ENCODE measurements around the gene BAX. TPM values are rescaled to one million over a fixed set of nuclear protein-coding genes. Genes with fewer than 3 reads are reported as not detected.

BAX gene

GRCh38 chr19:49010453-49010852 is 55.8 kb downstream of the BAX start:
- Histone ChIP-seq H3K4me3 (replicated peaks; ENCODE audit: insufficient read depth, low read length) (no peak overlapping the region), H3K27ac (replicated peaks) (no peak overlapping the region), H3K27me3 (ENCODE audit: insufficient read depth, poor library complexity, severe bottlenecking) (no peaks in the 10 kb centered on the region)
- DNase-seq (ENCODE audit: low read depth in 1 of 2, low spot score in 1 of 2), result no peak
- TF ChIP-seq SPI1 (IDR thresholded peaks at IDR 0.05; ENCODE audit: borderline replicate concordance, low read depth), result no peak
- TF ChIP-seq GABPA (IDR thresholded peaks at IDR 0.05; ENCODE audit: low read depth), result no peak
- TF ChIP-seq POLR2AphosphoS5 (IDR thresholded peaks at IDR 0.05; ENCODE audit: low read depth), result no peak
- no peak for TF ChIP-seq REST (IDR thresholded peaks at IDR 0.05; ENCODE audit: insufficient replicate concordance, low read depth)
- TF ChIP-seq CTCF (IDR thresholded peaks at IDR 0.05; ENCODE audit: insufficient read depth, low read length), result no peak

GRCh38 chr19:49011194-49011593 is 56.5 kb downstream of the BAX start:
- TF ChIP-seq POLR2AphosphoS5 (IDR thresholded peaks at IDR 0.05; ENCODE audit: low read depth) (no peak), REST (IDR thresholded peaks at IDR 0.05; ENCODE audit: insufficient replicate concordance, low read depth) (no peak), GABPA (IDR thresholded peaks at IDR 0.05; ENCODE audit: low read depth) (no peak), SPI1 (IDR thresholded peaks at IDR 0.05; ENCODE audit: borderline replicate concordance, low read depth) (no peak), CTCF (IDR thresholded peaks at IDR 0.05; ENCODE audit: insufficient read depth, low read length) (no peak)
- Histone ChIP-seq H3K4me3 (replicated peaks; ENCODE audit: insufficient read depth, low read length) (no peak overlapping the region), H3K27ac (replicated peaks) (no peak overlapping the region), H3K27me3 (ENCODE audit: insufficient read depth, poor library complexity, severe bottlenecking) (no peaks in the 10 kb centered on the region)
- DNase-seq (ENCODE audit: low read depth in 1 of 2, low spot score in 1 of 2), result no peak

Small RNA genes within 50 kb of the gene (microRNA-seq; reads per million reads assigned to microRNA genes)
- gene MIR6798, result not detected
